Body of pancreas (tissue), 4 donors: ENCODE data around the gene GFI1.
A peak's percentile ranks its signal among the peaks of the same experiment; 100 is the strongest.

Experiments used
- POLR2A ChIP-seq, 3 donors: fragments of 450-650 bp; IDR thresholded peaks; one replicate each; pipeline ENCODE4 v1.6.1; 2016; ENCODE audit warnings: antibody characterized with exemption in 3 of 3, mild to moderate bottlenecking in 2 of 3
- TF ChIP-seq, protein P1 (sequence below), 7 experiments: fragments of 450-650 bp in 4 of 7; fragments of 200-600 bp in 3 of 7; sonication (generic) in 3 of 7; IDR thresholded peaks; one replicate each; pipeline ENCODE4 v1.5.1; 2016 to 2019; ENCODE audit warnings: antibody characterized with exemption in 7 of 7

DNA sequence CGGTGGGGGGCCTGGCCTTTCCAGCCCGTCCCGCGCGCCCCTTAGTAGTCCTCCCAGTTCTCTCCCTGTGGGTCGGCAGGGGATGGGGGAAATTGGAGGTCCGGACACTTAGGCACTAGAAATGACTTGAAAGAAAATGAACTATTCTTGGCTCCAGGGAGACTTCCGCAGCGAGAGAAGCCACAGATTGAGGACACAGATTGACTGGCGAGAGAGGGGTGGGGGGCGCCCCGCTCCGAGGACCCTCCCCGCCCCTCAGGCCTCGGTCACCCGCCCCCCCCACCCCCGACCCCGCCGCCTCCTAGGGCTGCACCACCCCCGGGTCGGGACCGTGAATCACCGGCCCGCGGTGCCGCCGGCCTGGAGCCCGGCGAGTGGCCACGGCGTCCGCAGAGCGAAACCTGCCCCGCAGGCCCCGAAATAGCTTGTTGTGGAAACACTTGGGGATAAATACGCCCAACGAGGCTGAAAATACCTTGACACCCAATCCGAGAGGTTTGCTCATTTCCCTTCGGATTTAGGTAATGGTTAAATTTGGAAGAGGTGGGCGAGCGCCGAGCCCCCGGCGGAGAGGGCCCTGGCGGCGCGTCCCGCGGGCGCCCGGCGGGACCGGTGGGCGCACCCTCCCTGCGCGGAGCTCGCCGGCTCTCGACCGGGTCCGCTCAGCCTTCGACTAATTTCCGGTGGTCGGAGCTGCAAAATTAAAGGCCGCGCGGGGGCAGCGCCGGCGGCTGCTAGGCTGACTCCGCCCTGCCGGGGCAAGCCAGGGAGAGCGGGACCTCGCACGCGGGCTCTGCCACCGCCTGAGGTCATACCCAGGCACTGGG, at the start of gene GFI1:
- TF ChIP-seq, protein P1, sequence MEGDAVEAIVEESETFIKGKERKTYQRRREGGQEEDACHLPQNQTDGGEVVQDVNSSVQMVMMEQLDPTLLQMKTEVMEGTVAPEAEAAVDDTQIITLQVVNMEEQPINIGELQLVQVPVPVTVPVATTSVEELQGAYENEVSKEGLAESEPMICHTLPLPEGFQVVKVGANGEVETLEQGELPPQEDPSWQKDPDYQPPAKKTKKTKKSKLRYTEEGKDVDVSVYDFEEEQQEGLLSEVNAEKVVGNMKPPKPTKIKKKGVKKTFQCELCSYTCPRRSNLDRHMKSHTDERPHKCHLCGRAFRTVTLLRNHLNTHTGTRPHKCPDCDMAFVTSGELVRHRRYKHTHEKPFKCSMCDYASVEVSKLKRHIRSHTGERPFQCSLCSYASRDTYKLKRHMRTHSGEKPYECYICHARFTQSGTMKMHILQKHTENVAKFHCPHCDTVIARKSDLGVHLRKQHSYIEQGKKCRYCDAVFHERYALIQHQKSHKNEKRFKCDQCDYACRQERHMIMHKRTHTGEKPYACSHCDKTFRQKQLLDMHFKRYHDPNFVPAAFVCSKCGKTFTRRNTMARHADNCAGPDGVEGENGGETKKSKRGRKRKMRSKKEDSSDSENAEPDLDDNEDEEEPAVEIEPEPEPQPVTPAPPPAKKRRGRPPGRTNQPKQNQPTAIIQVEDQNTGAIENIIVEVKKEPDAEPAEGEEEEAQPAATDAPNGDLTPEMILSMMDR (IDR thresholded peaks at IDR 0.05): peak in 1 of 7 experiments; percentile 38
- TF ChIP-seq POLR2A (IDR thresholded peaks at IDR 0.05): peak; percentile 59 to 70 (median 67)
